K562 (cell line): Measurements from ENCODE around the gene ELOVL1. TPM values are rescaled to one million over a fixed set of nuclear protein-coding genes. Genes with fewer than 3 reads are reported as not detected.
A peak's percentile ranks its signal among the peaks of the same experiment; 100 is the strongest.

Experiments
- ARNT ChIP-seq, 2 experiments: fragments of 450-650 bp; IDR thresholded peaks; 2 replicates each; pipeline ENCODE4 v1.6.1; 2016; ENCODE audit warnings: mild to moderate bottlenecking in 1 of 2
- CAMTA2 ChIP-seq: fragments of 250-450 bp; sonication (Bioruptor Pico); conservative IDR thresholded peaks from 2 replicates; pipeline ENCODE4 v1.5.1; 2022
- CBX5 ChIP-seq: IDR thresholded peaks from 2 replicates; pipeline ENCODE4 v1.6.1; 2014; ENCODE audit warnings: low read depth, borderline replicate concordance
- CCNT2 ChIP-seq: IDR thresholded peaks from 2 replicates; pipeline ENCODE4 v1.6.1; 2011; ENCODE audit warnings: borderline replicate concordance, low read depth, mild to moderate bottlenecking, moderate library complexity, mixed read lengths, low read length; ENCODE audit not compliant: insufficient read length; ENCODE audit errors: extremely low read depth
- CTBP1 ChIP-seq: fragments of 450-650 bp; IDR thresholded peaks from 2 replicates; pipeline ENCODE4 v1.6.1; 2016; ENCODE audit warnings: borderline replicate concordance
- ELK1 ChIP-seq: sonication (generic); formaldehyde crosslinking; IDR thresholded peaks from 2 replicates; pipeline ENCODE4 v1.8.1; 2022; ENCODE audit warnings: missing genetic modification reagents
- HMG20B ChIP-seq: fragments of 250-450 bp; sonication (Bioruptor Pico); IDR thresholded peaks from 2 replicates; pipeline ENCODE4 v1.5.0; 2021; ENCODE audit warnings: mild to moderate bottlenecking
- HOXB6 ChIP-seq: fragments of 250-450 bp; sonication (Bioruptor Pico); IDR thresholded peaks from 2 replicates; pipeline ENCODE4 v1.5.1; 2022; ENCODE audit warnings: mild to moderate bottlenecking, borderline replicate concordance
- LEF1 ChIP-seq: fragments of 450-650 bp; IDR thresholded peaks from 2 replicates; pipeline ENCODE4 v1.6.1; 2016; ENCODE audit warnings: mild to moderate bottlenecking
- MAFG ChIP-seq: fragments of 450-650 bp; conservative IDR thresholded peaks from 2 replicates; pipeline ENCODE4 v1.6.1; 2016; ENCODE audit warnings: missing genetic modification characterization, missing compliant biosample characterization
- MCM3 ChIP-seq: fragments of 450-650 bp; IDR thresholded peaks from 2 replicates; pipeline ENCODE4 v1.6.1; 2016
- MEF2A ChIP-seq: IDR thresholded peaks from 2 replicates; pipeline ENCODE4 v1.6.1; 2011; ENCODE audit warnings: low read depth, mild to moderate bottlenecking, low read length, moderate library complexity; ENCODE audit not compliant: control insufficient read depth
- RBFOX2 ChIP-seq: fragments of 200-400 bp; formaldehyde crosslinking; IDR thresholded peaks from 2 replicates; pipeline ENCODE4 v1.6.1; 2017; ENCODE audit warnings: low read depth, mild to moderate bottlenecking, low read length, moderate library complexity
- SIN3A ChIP-seq, 2 experiments: fragments of 150-350 bp in 1 of 2; IDR thresholded peaks; 2 replicates each; pipeline ENCODE4 v1.6.1; 2011 to 2016; ENCODE audit warnings: borderline replicate concordance in 2 of 2, low read depth in 2 of 2, low read length in 2 of 2, mild to moderate bottlenecking in 2 of 2, moderate library complexity in 2 of 2; ENCODE audit not compliant: control insufficient read depth in 1 of 2
- SREBF2 ChIP-seq: sonication (generic); formaldehyde crosslinking; IDR thresholded peaks from 2 replicates; pipeline ENCODE4 v1.4.0; 2020; ENCODE audit warnings: mild to moderate bottlenecking, missing genetic modification reagents
- TAF15 ChIP-seq: fragments of 200-400 bp; formaldehyde crosslinking; IDR thresholded peaks from 2 replicates; pipeline ENCODE4 v1.6.1; 2017; ENCODE audit warnings: mild to moderate bottlenecking, low read depth, low read length, moderate library complexity
- THRA ChIP-seq: fragments of 450-650 bp; IDR thresholded peaks from 2 replicates; pipeline ENCODE4 v1.6.1; 2017; ENCODE audit warnings: mild to moderate bottlenecking, moderate library complexity
- TOE1 ChIP-seq, 2 experiments: fragments of 450-650 bp in 1 of 2; sonication (generic) in 1 of 2; formaldehyde crosslinking in 1 of 2; IDR thresholded peaks; 2 replicates each; pipeline versions ENCODE4 v1.7.1 to v1.8.0; 2016 to 2022; ENCODE audit warnings: borderline replicate concordance in 2 of 2, mild to moderate bottlenecking in 2 of 2, antibody characterized with exemption in 1 of 2, inconsistent platforms in 1 of 2, low read depth in 1 of 2, missing genetic modification reagents in 1 of 2, moderate library complexity in 1 of 2
- WHSC1 ChIP-seq: IDR thresholded peaks from one replicate; pipeline ENCODE4 v1.6.1; 2012; ENCODE audit warnings: low read length, control low read depth, inconsistent platforms
- ZBTB8A ChIP-seq: fragments of 450-650 bp; IDR thresholded peaks from 2 replicates; pipeline ENCODE4 v1.6.1; 2018; ENCODE audit warnings: mild to moderate bottlenecking, moderate library complexity; ENCODE audit not compliant: partially characterized antibody
- ZNF253 ChIP-seq: fragments of 250-450 bp; sonication (Bioruptor Pico); conservative IDR thresholded peaks from 2 replicates; pipeline ENCODE4 v1.6.1; 2021; ENCODE audit warnings: mild to moderate bottlenecking
- ZNF408 ChIP-seq: fragments of 250-450 bp; sonication (Bioruptor Pico); IDR thresholded peaks from 2 replicates; pipeline ENCODE4 v1.4.0; 2020; ENCODE audit warnings: low read depth, mild to moderate bottlenecking, moderate library complexity
- ZNF586 ChIP-seq: fragments of 450-650 bp; formaldehyde crosslinking; conservative IDR thresholded peaks from 2 replicates; pipeline ENCODE4 v1.4.0; 2020; ENCODE audit warnings: mild to moderate bottlenecking, moderate library complexity
- polyA plus RNA-seq, 8 experiments: library from polyadenylated mRNA; depleted of rRNA in 4 of 8; stranded (reverse) in 5 of 8; unstranded in 3 of 8; fragments of >200 nt; fragmentation: Nextera tagmentation in 2 of 8; fragmentation: Illumina TruSeq in 1 of 8; extraction: Ambion mirVana in 2 of 8; extraction: Trizol in 1 of 8; gene quantifications; 2 replicates each; pipeline versions ENCODE4 v1.2.1 to v1.2.3, GENCODE V29; 2011 to 2014; ENCODE audit warnings: inconsistent platforms in 1 of 8, missing spikeins in 1 of 8
- total RNA-seq, 7 experiments: library from RNA; depleted of rRNA in 6 of 7; stranded (reverse); fragments of >200 nt in 6 of 7; fragmentation: Illumina TruSeq in 2 of 7; extraction: Trizol in 2 of 7; gene quantifications; 2 replicates each; pipeline versions ENCODE4 v1.2.1 to v1.2.3, GENCODE V29; 2011 to 2021; ENCODE audit warnings: low replicate concordance in 1 of 7
- TF ChIP-seq, protein P1 (sequence below): fragments of 250-450 bp; sonication (Bioruptor Pico); IDR thresholded peaks from 2 replicates; pipeline ENCODE4 v1.8.0; 2021; ENCODE audit warnings: moderate library complexity, mild to moderate bottlenecking, inconsistent platforms
- TF ChIP-seq, protein P2 (sequence below): fragments of 450-650 bp; IDR thresholded peaks from 2 replicates; pipeline ENCODE4 v1.6.1; 2016; ENCODE audit warnings: borderline replicate concordance

ELOVL1 gene
- total and polyA plus RNA-seq, 9 of the 15 experiments (the other 6 are each of a cell fraction or from before 2014, with no cell fraction given) = 51.0 to 157 (median 70.3) TPM

DNA sequence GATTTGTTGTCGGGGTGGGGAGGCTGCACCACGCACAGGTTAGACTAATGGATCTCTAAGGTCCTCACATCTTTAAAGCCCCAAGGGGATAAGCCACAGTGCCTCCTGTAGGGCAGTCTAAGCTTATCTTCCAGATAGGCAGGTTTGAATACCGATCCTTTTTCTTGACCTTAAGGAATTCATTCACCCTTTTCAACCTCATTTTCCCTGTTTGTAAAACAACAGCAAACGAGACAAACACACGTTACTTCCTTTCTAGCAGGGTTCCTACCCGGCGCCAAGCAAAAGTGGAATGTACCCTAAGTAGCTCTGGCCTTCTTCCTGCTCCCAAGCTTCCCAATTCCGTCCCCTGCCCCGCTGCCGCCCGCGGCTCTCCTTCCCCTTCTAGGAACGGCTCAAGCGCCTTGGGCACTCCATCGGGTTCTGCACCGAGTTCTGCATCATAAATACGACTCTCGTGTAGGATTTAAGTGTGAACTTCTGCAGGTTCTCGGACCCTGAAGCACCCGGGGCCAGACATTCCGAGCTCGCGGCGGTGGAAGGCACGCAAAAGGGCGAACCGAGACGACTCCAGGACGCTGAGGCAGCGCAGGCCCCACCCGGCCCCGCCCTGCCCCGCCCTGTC, 9.6 kb downstream of the ELOVL1 start (continued):
- TF ChIP-seq THRA = no peak
- TF ChIP-seq CTBP1 = peak; percentile 84
- TF ChIP-seq ZNF408 (CRISPR knock-in tag) = no peak
- TF ChIP-seq, protein P1, sequence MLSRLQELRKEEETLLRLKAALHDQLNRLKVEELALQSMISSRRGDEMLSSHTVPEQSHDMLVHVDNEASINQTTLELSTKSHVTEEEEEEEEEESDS (CRISPR knock-in tag) = no peak
- TF ChIP-seq, protein P2, sequence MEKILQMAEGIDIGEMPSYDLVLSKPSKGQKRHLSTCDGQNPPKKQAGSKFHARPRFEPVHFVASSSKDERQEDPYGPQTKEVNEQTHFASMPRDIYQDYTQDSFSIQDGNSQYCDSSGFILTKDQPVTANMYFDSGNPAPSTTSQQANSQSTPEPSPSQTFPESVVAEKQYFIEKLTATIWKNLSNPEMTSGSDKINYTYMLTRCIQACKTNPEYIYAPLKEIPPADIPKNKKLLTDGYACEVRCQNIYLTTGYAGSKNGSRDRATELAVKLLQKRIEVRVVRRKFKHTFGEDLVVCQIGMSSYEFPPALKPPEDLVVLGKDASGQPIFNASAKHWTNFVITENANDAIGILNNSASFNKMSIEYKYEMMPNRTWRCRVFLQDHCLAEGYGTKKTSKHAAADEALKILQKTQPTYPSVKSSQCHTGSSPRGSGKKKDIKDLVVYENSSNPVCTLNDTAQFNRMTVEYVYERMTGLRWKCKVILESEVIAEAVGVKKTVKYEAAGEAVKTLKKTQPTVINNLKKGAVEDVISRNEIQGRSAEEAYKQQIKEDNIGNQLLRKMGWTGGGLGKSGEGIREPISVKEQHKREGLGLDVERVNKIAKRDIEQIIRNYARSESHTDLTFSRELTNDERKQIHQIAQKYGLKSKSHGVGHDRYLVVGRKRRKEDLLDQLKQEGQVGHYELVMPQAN = peak; percentile 55; the same call in 1 of the 2 replicates
- TF ChIP-seq ARNT (IDR thresholded peaks at IDR 0.05) = peak in 1 of 2 experiments; percentile 59; a peak in 2 of 4 replicates
- TF ChIP-seq HOXB6 = no peak
- TF ChIP-seq ELK1 (CRISPR knock-in tag) = no peak
- TF ChIP-seq TAF15 = no peak
- no peak for TF ChIP-seq HMG20B (CRISPR knock-in tag)
- no peak; the same call in 1 of the 2 replicates for TF ChIP-seq CAMTA2
- no peak for TF ChIP-seq MAFG (tag)
- 0 out of 2 replicates have a peak, but pooled peaks have one; percentile 26 for TF ChIP-seq LEF1
- no peak for TF ChIP-seq ZNF586 (CRISPR knock-in tag)
- TF ChIP-seq SREBF2 (CRISPR knock-in tag) = no peak
- no peak; the same call in 1 of the 2 replicates for TF ChIP-seq TOE1 (IDR thresholded peaks at IDR 0.05; ENCODE audit: borderline replicate concordance)
- peak; percentile 47; the same call in 1 of the 2 replicates for TF ChIP-seq TOE1 (CRISPR knock-in tag; IDR thresholded peaks at IDR 0.05; ENCODE audit: borderline replicate concordance, low read depth)
- TF ChIP-seq ZNF253 = no peak
- TF ChIP-seq CCNT2 = no peak
- no peak for TF ChIP-seq WHSC1
- no peak for TF ChIP-seq CBX5
- no peak for TF ChIP-seq RBFOX2
- TF ChIP-seq MEF2A = no peak
- TF ChIP-seq SIN3A (IDR thresholded peaks at IDR 0.05; ENCODE audit: borderline replicate concordance in 2 of 2, control insufficient read depth in 1 of 2, low read depth in 2 of 2, low read length in 2 of 2) = no peak
- TF ChIP-seq MCM3 = no peak
- no peak for TF ChIP-seq ZBTB8A
